HUES6 (cell line): ENCODE data around the gene ZSCAN1.

Source experiments
- H3K27ac ChIP-seq: 2 replicates; pipeline ENCODE4 v1.7.0; 2013; ENCODE audit warnings: low read depth, mild to moderate bottlenecking, low read length, inconsistent platforms
- H3K27me3 ChIP-seq: 2 replicates; pipeline ENCODE4 v1.6.1; 2013; ENCODE audit warnings: low read length; ENCODE audit not compliant: control insufficient read depth, insufficient read depth
- H3K36me3 ChIP-seq: 2 replicates; pipeline ENCODE4 v1.6.1; 2013; ENCODE audit warnings: low read length; ENCODE audit not compliant: control insufficient read depth, insufficient read depth
- H3K4me1 ChIP-seq: 2 replicates; pipeline ENCODE4 v1.6.1; 2013; ENCODE audit warnings: low read length; ENCODE audit not compliant: control insufficient read depth, insufficient read depth
- H3K4me3 ChIP-seq: 2 replicates; pipeline ENCODE4 v1.5.1; 2013; ENCODE audit warnings: low read depth, low read length
- H3K9ac ChIP-seq: one replicate; pipeline ENCODE4 v1.6.1; 2013; ENCODE audit warnings: mild to moderate bottlenecking, low read length
- H3K9me3 ChIP-seq: 2 replicates; pipeline ENCODE4 v1.6.1; 2013; ENCODE audit warnings: low read depth, low read length; ENCODE audit not compliant: control insufficient read depth, insufficient read depth

ZSCAN1 gene

GRCh38 chr19:58097781-58098681, 64.2 kb downstream of the ZSCAN1 start, which contains the start of gene ZSCAN18:
Gene ZSCAN18 (minus strand): TSS chr19:58098231. CDS start chr19:58090267, 7,964 bp downstream.
- Histone ChIP-seq H3K36me3 (no peaks in the 10 kb centered on the region), H3K27me3 (no peaks in the 10 kb centered on the region), H3K9me3 (peaks cover 62% of the 10 kb centered on the region), H3K9ac (peak within 1 kb of the TSS; percentile 92), H3K27ac (peak within 1 kb of the TSS; percentile 90), H3K4me1 (peaks cover 4% of the 10 kb centered on the region; the same call in 1 of the 2 replicates), H3K4me3 (peak within 1 kb of the TSS; percentile 92)

DNA sequence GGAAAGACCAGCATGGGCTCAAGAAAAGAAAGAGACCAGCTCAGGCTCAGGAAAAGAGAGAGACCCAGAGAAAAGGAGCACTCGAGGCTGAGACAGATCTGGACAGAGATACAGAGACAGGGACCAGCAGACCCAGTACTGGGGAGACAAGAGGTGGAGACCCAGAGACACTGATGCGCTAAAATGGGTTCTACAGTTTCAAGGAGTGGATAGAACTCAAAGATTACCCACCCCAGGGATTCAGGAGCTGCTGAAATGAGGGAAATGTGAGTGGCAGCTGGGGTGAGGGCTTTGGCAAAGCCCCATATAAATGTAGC, 64.8 kb downstream of the ZSCAN1 start:
- no peaks in the 10 kb centered on the region for H3K27me3 ChIP-seq
- H3K27ac ChIP-seq, result peak overlapping the region; percentile 90
- peak overlapping the region; percentile 80 for H3K9ac ChIP-seq
- H3K4me3 ChIP-seq, result peak overlapping the region; percentile 60
- peaks cover 62% of the 10 kb centered on the region for H3K9me3 ChIP-seq
- H3K4me1 ChIP-seq, result peaks cover 4% of the 10 kb centered on the region; the same call in 1 of the 2 replicates
- H3K36me3 ChIP-seq, result no peaks in the 10 kb centered on the region
